Right lobe of liver (tissue), 4 donors: ENCODE data around the gene NUP210L.

ENCODE experiments used
- CTCF ChIP-seq, 4 donors: fragments of 200-600 bp in 3 of 4; fragments of 450-650 bp in 1 of 4; IDR thresholded peaks; one replicate each; pipeline versions ENCODE4 v1.5.1 to v1.8.0; 2016 to 2022; ENCODE audit warnings: antibody characterized with exemption in 4 of 4, mild to moderate bottlenecking in 2 of 4
- POLR2A ChIP-seq: fragments of 450-650 bp; IDR thresholded peaks from one replicate; pipeline ENCODE4 v1.6.1; 2017; ENCODE audit warnings: antibody characterized with exemption, mild to moderate bottlenecking
- donor health status: DM: no; HTN: no; CAD: no.
- donor health status: DM: no; HTN: no; CAD: no.
- donor health status: DM: no; HTN: yes; CAD: no.

GRCh38 chr1:154129391-154129970, 25.4 kb downstream of the NUP210L start:
- TF ChIP-seq CTCF (IDR thresholded peaks at IDR 0.05) = no peak
- TF ChIP-seq POLR2A = no peak
